Hematopoietic multipotent progenitor cell treated with erythropoietin and hydrocortisone succinate and interleukin-3 and kit ligand, for 6 days (in vitro differentiated cells): ENCODE measurements around the gene PACSIN3.
"Not testable (repeated sequence)": the region's sequence is repeated elsewhere in the genome, so short reads cannot be mapped to it uniquely, and the experiment has no call there.

ENCODE experiments used
- DNase-seq: peaks from one replicate; pipeline ENCODE4 v3.0.0-alpha.2; 2015

The PACSIN3 gene

GRCh38 chr11:47186076-47186699 is at the start of gene PACSIN3:
PACSIN3 (minus strand) TSS chr11:47186434; CDS start chr11:47182727, 3,707 bp downstream.
- DNase-seq = peak; percentile 22

GRCh38 chr11:47235163-47235562 is 48.9 kb upstream of the PACSIN3 start:
- DNase-seq = no peak

GRCh38 chr11:47234669-47235100 is 48.5 kb upstream of the PACSIN3 start:
- no peak for DNase-seq

GRCh38 chr11:47233989-47234668 is 47.9 kb upstream of the PACSIN3 start:
- peak; percentile 56 for DNase-seq

GRCh38 chr11:47233051-47233450 is 46.8 kb upstream of the PACSIN3 start:
- no peak for DNase-seq

- DNase-seq = no peak
These were observed 42.9 kb upstream of the PACSIN3 start for GRCh38 chr11:47229161-47229560.

- no peak for DNase-seq
These were observed 39.5 kb upstream of the PACSIN3 start for GRCh38 chr11:47225552-47226400.

GRCh38 chr11:47222696-47223095 is 36.5 kb upstream of the PACSIN3 start:
- no peak for DNase-seq

- no peak for DNase-seq
These were observed 34.2 kb upstream of the PACSIN3 start for GRCh38 chr11:47220401-47220821.

GRCh38 chr11:47216121-47216798 is 30.0 kb upstream of the PACSIN3 start:
- peak; percentile 80 for DNase-seq

GRCh38 chr11:47215366-47215910 is 29.2 kb upstream of the PACSIN3 start:
- no peak for DNase-seq

GRCh38 chr11:47213950-47214565 is 27.8 kb upstream of the PACSIN3 start:
- DNase-seq = peak; percentile 98

- no peak for DNase-seq
These were observed 26.7 kb upstream of the PACSIN3 start for GRCh38 chr11:47212938-47213337.

GRCh38 chr11:47208628-47209027 is 22.4 kb upstream of the PACSIN3 start:
- no peak for DNase-seq

GRCh38 chr11:47208008-47208552 is 21.8 kb upstream of the PACSIN3 start:
- DNase-seq = not testable (repeated sequence)

GRCh38 chr11:47207459-47207858 is 21.2 kb upstream of the PACSIN3 start:
- no peak for DNase-seq

GRCh38 chr11:47206577-47206976 is 20.3 kb upstream of the PACSIN3 start:
- not testable (repeated sequence) for DNase-seq

- DNase-seq = no peak
These were observed 18.4 kb upstream of the PACSIN3 start for GRCh38 chr11:47204637-47204989.

- DNase-seq = no peak
These were observed 16.3 kb upstream of the PACSIN3 start for GRCh38 chr11:47202576-47202975.

- DNase-seq = no peak
These were observed 14.8 kb upstream of the PACSIN3 start for GRCh38 chr11:47201015-47201414.

GRCh38 chr11:47198161-47198560 is 11.9 kb upstream of the PACSIN3 start:
- DNase-seq = not testable (repeated sequence)

GRCh38 chr11:47192111-47192510 is 5.9 kb upstream of the PACSIN3 start:
- DNase-seq = no peak
